ENCODE measurements around the gene CYB5D1.

CYB5D1 gene

GRCh38 chr17:7843536-7844291, 14.1 kb upstream of the CYB5D1 start:
- Histone ChIP-seq H3K9ac (ENCODE audit: low read length) (peak overlapping the region; percentile 98), H3K18ac (ENCODE audit: low read depth in 1 of 2, low read length in 2 of 2) (peak overlapping the region; percentile 95 to 97), H3K27ac (ENCODE audit: low read length, poor library complexity, severe bottlenecking) (peak overlapping the region; percentile 98), H3K4me1 (ENCODE audit: control insufficient read depth, insufficient read depth, low read depth, low read length) (peaks cover 26% of the 10 kb centered on the region), H3K23ac (ENCODE audit: low read length in 2 of 2) (peak overlapping the region in 1 of 2 experiments; percentile 20), H2AFZ (ENCODE audit: low read depth, low read length) (no peak overlapping the region), H3K9me3 (ENCODE audit: control insufficient read depth, low read length) (no peaks in the 10 kb centered on the region), H2BK12ac (ENCODE audit: low read length in 2 of 2) (peak overlapping the region; percentile 91 to 92), H4K91ac (ENCODE audit: low read length) (peak overlapping the region; percentile 98), H4K8ac (ENCODE audit: low read length) (peak overlapping the region; percentile 85), H3K36me3 (ENCODE audit: control insufficient read depth in 1 of 2, insufficient read depth in 2 of 2, low read depth in 1 of 2, low read length in 2 of 2) (peaks cover 27 to 42% of the 10 kb centered on the region in 2 experiments), H2AK5ac (ENCODE audit: low read length, severe bottlenecking) (no peak overlapping the region), H3K14ac (ENCODE audit: low read length in 2 of 2) (peak overlapping the region; percentile 76 to 97), H2BK5ac (ENCODE audit: low read depth, low read length, poor library complexity, severe bottlenecking) (peak overlapping the region; percentile 93), H2BK120ac (ENCODE audit: low read depth, low read length) (peak overlapping the region; percentile 91), H3K27me3 (ENCODE audit: control insufficient read depth in 1 of 2, insufficient read depth in 1 of 2, low read length in 2 of 2) (no peaks in the 10 kb centered on the region), H3K79me1 (replicated peaks; ENCODE audit: low read length, poor library complexity, severe bottlenecking) (peaks cover 26% of the 10 kb centered on the region), H2BK15ac (ENCODE audit: low read depth, poor library complexity, severe bottlenecking) (peak overlapping the region; percentile 97), H3K4me2 (ENCODE audit: low read length, poor library complexity, severe bottlenecking) (peak overlapping the region; percentile 88), H3K4ac (ENCODE audit: low read depth in 1 of 2, low read length in 2 of 2) (peak overlapping the region; percentile 93 to 94), H3K4me3 (ENCODE audit: insufficient read depth in 1 of 2, low read depth in 1 of 2, low read length in 2 of 2) (peak overlapping the region; percentile 78 to 94)
- DNase-seq, result peak; percentile 94
- WGBS, result under 1% methylated on average over 52 of the region's 61 CpGs

GRCh38 chr17:7844292-7845154, 13.3 kb upstream of the CYB5D1 start:
- H4K8ac ChIP-seq (ENCODE audit: low read length), result peak overlapping the region; percentile 85
- peak overlapping the region; percentile 82 for H4K91ac ChIP-seq (ENCODE audit: low read length)
- H3K27ac ChIP-seq (ENCODE audit: low read length, poor library complexity, severe bottlenecking), result peak overlapping the region; percentile 86
- H3K27me3 ChIP-seq (ENCODE audit: control insufficient read depth in 1 of 2, insufficient read depth in 1 of 2, low read length in 2 of 2), result no peaks in the 10 kb centered on the region
- no peak overlapping the region for H2AFZ ChIP-seq (ENCODE audit: low read depth, low read length)
- H3K4me2 ChIP-seq (ENCODE audit: low read length, poor library complexity, severe bottlenecking), result peak overlapping the region; percentile 91
- H2BK12ac ChIP-seq (ENCODE audit: low read length in 2 of 2), result peak overlapping the region; percentile 21 to 59
- H3K18ac ChIP-seq (ENCODE audit: low read depth in 1 of 2, low read length in 2 of 2), result peak overlapping the region; percentile 85 to 94
- peak overlapping the region; percentile 78 to 94 for H3K4me3 ChIP-seq (ENCODE audit: insufficient read depth in 1 of 2, low read depth in 1 of 2, low read length in 2 of 2)
- peaks cover 30% of the 10 kb centered on the region for H3K79me1 ChIP-seq (replicated peaks; ENCODE audit: low read length, poor library complexity, severe bottlenecking)
- peak overlapping the region; percentile 45 for H2BK120ac ChIP-seq (ENCODE audit: low read depth, low read length)
- peak overlapping the region; percentile 91 for H2BK5ac ChIP-seq (ENCODE audit: low read depth, low read length, poor library complexity, severe bottlenecking)
- H3K4me1 ChIP-seq (ENCODE audit: control insufficient read depth, insufficient read depth, low read depth, low read length), result peaks cover 18% of the 10 kb centered on the region
- peak overlapping the region; percentile 73 for H2BK15ac ChIP-seq (ENCODE audit: low read depth, poor library complexity, severe bottlenecking)
- DNase-seq, result peak; percentile 98
- H3K23ac ChIP-seq (ENCODE audit: low read length in 2 of 2), result peak overlapping the region in 1 of 2 experiments; percentile 20
- WGBS, result under 1% methylated on average over 63 of the region's 71 CpGs
- H3K14ac ChIP-seq (ENCODE audit: low read length in 2 of 2), result peak overlapping the region in 1 of 2 experiments; percentile 91
- no peaks in the 10 kb centered on the region for H3K9me3 ChIP-seq (ENCODE audit: control insufficient read depth, low read length)
- H3K9ac ChIP-seq (ENCODE audit: low read length), result peak overlapping the region; percentile 98
- H3K4ac ChIP-seq (ENCODE audit: low read depth in 1 of 2, low read length in 2 of 2), result peak overlapping the region; percentile 60 to 89
- H3K36me3 ChIP-seq (ENCODE audit: control insufficient read depth in 1 of 2, insufficient read depth in 2 of 2, low read depth in 1 of 2, low read length in 2 of 2), result peaks cover 32 to 50% of the 10 kb centered on the region in 2 experiments
- H2AK5ac ChIP-seq (ENCODE audit: low read length, severe bottlenecking), result no peak overlapping the region

GRCh38 chr17:7845359-7846062, 12.3 kb upstream of the CYB5D1 start:
- H3K79me1 ChIP-seq (replicated peaks; ENCODE audit: low read length, poor library complexity, severe bottlenecking), result peaks cover 29% of the 10 kb centered on the region
- peak overlapping the region; percentile 33 for H2BK15ac ChIP-seq (ENCODE audit: low read depth, poor library complexity, severe bottlenecking)
- peaks cover 18% of the 10 kb centered on the region for H3K4me1 ChIP-seq (ENCODE audit: control insufficient read depth, insufficient read depth, low read depth, low read length)
- H2BK5ac ChIP-seq (ENCODE audit: low read depth, low read length, poor library complexity, severe bottlenecking), result no peak overlapping the region
- H2BK12ac ChIP-seq (ENCODE audit: low read length in 2 of 2), result no peak overlapping the region
- H3K36me3 ChIP-seq (ENCODE audit: control insufficient read depth in 1 of 2, insufficient read depth in 2 of 2, low read depth in 1 of 2, low read length in 2 of 2), result peaks cover 38 to 55% of the 10 kb centered on the region in 2 experiments
- H2BK120ac ChIP-seq (ENCODE audit: low read depth, low read length), result no peak overlapping the region
- H3K4ac ChIP-seq (ENCODE audit: low read depth in 1 of 2, low read length in 2 of 2), result no peak overlapping the region
- no peak overlapping the region for H3K23ac ChIP-seq (ENCODE audit: low read length in 2 of 2)
- peak overlapping the region; percentile 91 for H3K4me2 ChIP-seq (ENCODE audit: low read length, poor library complexity, severe bottlenecking)
- WGBS, result 94% methylated on average over 14 of the region's 15 CpGs
- H4K91ac ChIP-seq (ENCODE audit: low read length), result no peak overlapping the region
- H2AFZ ChIP-seq (ENCODE audit: low read depth, low read length), result no peak overlapping the region
- H4K8ac ChIP-seq (ENCODE audit: low read length), result peak overlapping the region; percentile 61
- peak overlapping the region; percentile 82 for H3K27ac ChIP-seq (ENCODE audit: low read length, poor library complexity, severe bottlenecking)
- H2AK5ac ChIP-seq (ENCODE audit: low read length, severe bottlenecking), result no peak overlapping the region
- no peaks in the 10 kb centered on the region for H3K27me3 ChIP-seq (ENCODE audit: control insufficient read depth in 1 of 2, insufficient read depth in 1 of 2, low read length in 2 of 2)
- H3K18ac ChIP-seq (ENCODE audit: low read depth in 1 of 2, low read length in 2 of 2), result no peak overlapping the region
- DNase-seq, result no peak
- peak overlapping the region; percentile 49 to 94 for H3K4me3 ChIP-seq (ENCODE audit: insufficient read depth in 1 of 2, low read depth in 1 of 2, low read length in 2 of 2)
- H3K14ac ChIP-seq (ENCODE audit: low read length in 2 of 2), result no peak overlapping the region
- H3K9ac ChIP-seq (ENCODE audit: low read length), result peak overlapping the region; percentile 98
- no peaks in the 10 kb centered on the region for H3K9me3 ChIP-seq (ENCODE audit: control insufficient read depth, low read length)
